A549 (cell line): ENCODE data around the gene SCNN1A. TPM values are rescaled to one million over a fixed set of nuclear protein-coding genes. Genes with fewer than 3 reads are reported as not detected.
A peak's percentile ranks its signal among the peaks of the same experiment; 100 is the strongest.

Experiments used
- ATAC-seq, 2 experiments: fragments of 200-7000 bp in 1 of 2; fragments of >200 bp in 1 of 2; cut with Nextera tagmentation in 1 of 2; cut with Tn5 transposase in 1 of 2; 3 replicates each; pipeline versions ENCODE4 v1.8.0 to v1.9.1; 2018 to 2020; ENCODE audit warnings: mild to moderate bottlenecking in 1 of 2, moderate library complexity in 1 of 2
- CTCF ChIA-PET: fragments of 300-600 bp; sonication (Branson Sonifier 250); formaldehyde crosslinking; extraction: SDS; loops from one replicate; lab custom pipeline; 2021; ENCODE audit warnings: antibody characterized with exemption, inconsistent platforms; lab: Yijun Ruan, JAX
- POLR2A ChIA-PET: fragments of 350-600 bp; formaldehyde crosslinking; extraction: SDS; loops from one replicate; lab custom pipeline; 2021; ENCODE audit warnings: antibody characterized with exemption, inconsistent platforms; lab: Yijun Ruan, JAX
- DNase-seq, 2 experiments: peaks; one replicate each; pipeline versions ENCODE4 v3.0.0 to v3.0.0-alpha.2; 2011 to 2016; ENCODE audit warnings: low read depth in 1 of 2, low spot score in 1 of 2
- FAIRE-seq: peaks from 2 replicates; lab custom pipeline; 2011; peaks lifted over from hg19 to GRCh38; lab: Jason Lieb, UNC
- H3K27ac ChIP-seq, 2 experiments: fragments of >200 bp; sonication (Bioruptor Twin); formaldehyde crosslinking; 3 replicates each; pipeline ENCODE4 v1.5.1; 2016 to 2017
- H3K4me1 ChIP-seq: fragments of >200 bp; sonication (Bioruptor Twin); formaldehyde crosslinking; 3 replicates; pipeline ENCODE4 v1.6.1; 2016
- H3K4me2 ChIP-seq: fragments of >200 bp; sonication (Bioruptor Twin); formaldehyde crosslinking; 3 replicates; pipeline ENCODE4 v1.6.1; 2016
- H3K4me3 ChIP-seq: fragments of >200 bp; sonication (Bioruptor Twin); formaldehyde crosslinking; 3 replicates; pipeline ENCODE4 v1.5.1; 2016
- H3K9me3 ChIP-seq: fragments of >200 bp; sonication (Bioruptor Twin); formaldehyde crosslinking; 3 replicates; pipeline ENCODE4 v1.6.1; 2016
- EHMT2 ChIP-seq: fragments of 200-600 bp; sonication (generic); IDR thresholded peaks from 2 replicates; pipeline ENCODE4 v1.6.1; 2016; ENCODE audit warnings: antibody characterized with exemption, low read depth, mild to moderate bottlenecking, moderate library complexity
- EP300 ChIP-seq, 2 experiments: fragments of >200 bp; sonication (Bioruptor Twin); formaldehyde crosslinking; IDR thresholded peaks; 2 replicates in 1 of 2; 3 replicates in 1 of 2; pipeline ENCODE4 v1.6.1; 2016 to 2017
- GATA3 ChIP-seq: IDR thresholded peaks from 2 replicates; pipeline ENCODE4 v1.6.1; 2012; ENCODE audit warnings: borderline replicate concordance
- HEYL ChIP-seq: fragments of 250-450 bp; sonication (Bioruptor Pico); IDR thresholded peaks from 2 replicates; pipeline ENCODE4 v1.8.0; 2021; ENCODE audit warnings: mild to moderate bottlenecking, moderate library complexity
- HOXB5 ChIP-seq: fragments of 250-450 bp; sonication (Bioruptor Pico); IDR thresholded peaks from 2 replicates; pipeline ENCODE4 v1.5.0; 2020; ENCODE audit warnings: mild to moderate bottlenecking, moderate library complexity
- KDM5A ChIP-seq: fragments of 200-600 bp; sonication (generic); IDR thresholded peaks from 2 replicates; pipeline ENCODE4 v1.6.1; 2016; ENCODE audit warnings: antibody characterized with exemption, mild to moderate bottlenecking
- MAFK ChIP-seq: fragments of 450-650 bp; IDR thresholded peaks from 2 replicates; pipeline ENCODE4 v1.6.1; 2014; ENCODE audit not compliant: partially characterized antibody
- MAZ ChIP-seq: fragments of 150-350 bp; IDR thresholded peaks from 2 replicates; pipeline ENCODE4 v1.6.1; 2014; ENCODE audit warnings: antibody characterized with exemption, low read depth, low read length, borderline replicate concordance
- NPAS2 ChIP-seq: fragments of 250-450 bp; sonication (Bioruptor Pico); IDR thresholded peaks from 2 replicates; pipeline ENCODE4 v1.8.0; 2022; ENCODE audit warnings: mild to moderate bottlenecking, moderate library complexity, borderline replicate concordance
- POLR2A ChIP-seq: IDR thresholded peaks from 2 replicates; pipeline ENCODE4 v1.6.1; 2012; ENCODE audit warnings: mild to moderate bottlenecking, low read length
- POLR2AphosphoS2 ChIP-seq: conservative IDR thresholded peaks from 2 replicates; pipeline ENCODE4 v1.6.1; 2012; ENCODE audit warnings: low read length, improper control_type of control experiment, inconsistent platforms
- RAD21 ChIP-seq, 2 experiments: fragments of >200 bp in 1 of 2; sonication (Bioruptor Twin) in 1 of 2; formaldehyde crosslinking in 1 of 2; IDR thresholded peaks in 1 of 2; conservative IDR thresholded peaks in 1 of 2; 2 replicates in 1 of 2; 3 replicates in 1 of 2; pipeline ENCODE4 v1.6.1; 2012 to 2018; ENCODE audit warnings: inconsistent platforms in 1 of 2
- RNF2 ChIP-seq: fragments of 200-600 bp; sonication (generic); IDR thresholded peaks from 2 replicates; pipeline ENCODE4 v1.6.1; 2016; ENCODE audit warnings: low read depth, mild to moderate bottlenecking, antibody characterized with exemption, moderate library complexity, borderline replicate concordance
- SREBF2 ChIP-seq: fragments of 450-650 bp; IDR thresholded peaks from 2 replicates; pipeline ENCODE4 v1.6.1; 2014; ENCODE audit warnings: mild to moderate bottlenecking, moderate library complexity
- TFCP2L1 ChIP-seq: fragments of 250-450 bp; sonication (Bioruptor Pico); IDR thresholded peaks from 2 replicates; pipeline ENCODE4 v1.5.0; 2021; ENCODE audit warnings: mild to moderate bottlenecking
- ZNF302 ChIP-seq: fragments of 250-450 bp; sonication (Bioruptor Pico); IDR thresholded peaks from 2 replicates; pipeline ENCODE4 v1.9.0; 2021; ENCODE audit warnings: inconsistent platforms, mild to moderate bottlenecking, moderate library complexity
- WGBS: methylation state at CpG from one replicate; pipeline ENCODE4 v1.1.6; 2017; ENCODE audit errors: missing lambda C conversion rate; 5-methylcytosine and 5-hydroxymethylcytosine counted together
- polyA plus RNA-seq, 4 experiments: library from polyadenylated mRNA; depleted of rRNA in 3 of 4; stranded (reverse); fragments of >200 nt; fragmentation: RNase III in 1 of 4; extraction: RNeasy Plus Mini Kit Qiagen cat#74134 plus additional on column Dnase treatment in 1 of 4; gene quantifications; 2 replicates in 3 of 4; 3 replicates in 1 of 4; pipeline ENCODE4 v1.2.3, GENCODE V29; 2011 to 2017
- TF ChIP-seq, protein P1 (sequence below): fragments of 200-600 bp; sonication (generic); IDR thresholded peaks from 2 replicates; pipeline ENCODE4 v1.6.1; 2016; ENCODE audit warnings: antibody characterized with exemption, mild to moderate bottlenecking, moderate library complexity
- TF ChIP-seq, protein P2 (sequence below): fragments of >200 bp; sonication (Bioruptor Twin); formaldehyde crosslinking; IDR thresholded peaks from 3 replicates; pipeline ENCODE4 v1.5.1; 2016
- TF ChIP-seq, protein P3 (sequence below): fragments of 250-450 bp; sonication (Bioruptor Pico); IDR thresholded peaks from 2 replicates; pipeline ENCODE4 v1.5.0; 2020; ENCODE audit warnings: low read depth, mild to moderate bottlenecking, moderate library complexity
- TF ChIP-seq, protein P4 (sequence below): IDR thresholded peaks from 2 replicates; pipeline ENCODE4 v1.6.1; 2012; ENCODE audit warnings: low read depth, borderline replicate concordance
- TF ChIP-seq, protein P5 (sequence below): fragments of >200 bp; sonication (Bioruptor Twin); formaldehyde crosslinking; IDR thresholded peaks from 2 replicates; pipeline ENCODE4 v1.6.1; 2016

SCNN1A gene
- polyA plus RNA-seq, 2 of the 4 experiments (the other 2 are of a cell fraction): 6.0 to 7.0 TPM

DNA sequence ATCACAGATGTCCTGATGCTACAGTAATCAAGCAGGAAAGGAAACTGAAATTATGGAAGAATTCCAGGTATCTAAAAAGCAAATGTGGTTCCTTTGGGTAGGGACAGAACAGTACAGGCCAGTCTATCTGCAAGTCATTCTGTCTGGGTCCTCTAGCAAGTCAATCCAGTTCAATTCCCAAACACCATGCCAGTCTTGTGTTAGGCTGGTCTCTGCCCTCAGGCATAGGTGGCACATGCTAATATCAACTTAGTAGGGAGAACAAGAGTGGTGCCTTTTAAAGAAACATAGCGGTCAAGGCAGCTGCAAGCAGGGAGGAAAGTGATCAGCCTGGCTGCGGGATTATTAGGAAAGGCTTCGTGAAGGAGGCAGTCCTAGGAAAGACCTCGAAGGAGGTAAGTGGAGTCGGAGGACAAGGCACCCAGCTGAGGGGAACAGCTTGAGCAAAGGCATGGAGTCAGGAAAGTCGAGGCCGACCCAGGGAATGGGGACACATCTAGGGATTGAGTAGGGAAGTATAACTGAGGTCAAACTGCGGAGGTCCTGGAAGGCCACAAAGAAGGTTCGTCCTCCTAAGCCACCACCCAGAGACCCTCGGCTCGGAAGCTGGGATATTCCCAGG, 68.7 kb downstream of the SCNN1A start:
- Histone ChIP-seq H3K27ac (no peak overlapping the region), H3K4me2 (no peak overlapping the region), H3K4me1 (no peaks in the 10 kb centered on the region), H3K9me3 (no peaks in the 10 kb centered on the region), H3K4me3 (no peak overlapping the region)
- ATAC-seq: no peak
- WGBS: 86% methylated on average over 11 of the region's 11 CpGs
- ChIA-PET CTCF (interaction anchor here (0.9 to 5.4 kb wide), 5 partner anchors 9 to 159 kb away, joined by 3 to 29 read pairs (median 7); no protein-coding TSS in a partner anchor), POLR2A (no interaction called here)
- no peak for DNase-seq
- no peak for FAIRE-seq
- TF ChIP-seq GATA3 (no peak), KDM5A (no peak), POLR2A (no peak), EP300 (IDR thresholded peaks at IDR 0.05) (no peak), TFCP2L1 (no peak)
- TF ChIP-seq, protein P1, sequence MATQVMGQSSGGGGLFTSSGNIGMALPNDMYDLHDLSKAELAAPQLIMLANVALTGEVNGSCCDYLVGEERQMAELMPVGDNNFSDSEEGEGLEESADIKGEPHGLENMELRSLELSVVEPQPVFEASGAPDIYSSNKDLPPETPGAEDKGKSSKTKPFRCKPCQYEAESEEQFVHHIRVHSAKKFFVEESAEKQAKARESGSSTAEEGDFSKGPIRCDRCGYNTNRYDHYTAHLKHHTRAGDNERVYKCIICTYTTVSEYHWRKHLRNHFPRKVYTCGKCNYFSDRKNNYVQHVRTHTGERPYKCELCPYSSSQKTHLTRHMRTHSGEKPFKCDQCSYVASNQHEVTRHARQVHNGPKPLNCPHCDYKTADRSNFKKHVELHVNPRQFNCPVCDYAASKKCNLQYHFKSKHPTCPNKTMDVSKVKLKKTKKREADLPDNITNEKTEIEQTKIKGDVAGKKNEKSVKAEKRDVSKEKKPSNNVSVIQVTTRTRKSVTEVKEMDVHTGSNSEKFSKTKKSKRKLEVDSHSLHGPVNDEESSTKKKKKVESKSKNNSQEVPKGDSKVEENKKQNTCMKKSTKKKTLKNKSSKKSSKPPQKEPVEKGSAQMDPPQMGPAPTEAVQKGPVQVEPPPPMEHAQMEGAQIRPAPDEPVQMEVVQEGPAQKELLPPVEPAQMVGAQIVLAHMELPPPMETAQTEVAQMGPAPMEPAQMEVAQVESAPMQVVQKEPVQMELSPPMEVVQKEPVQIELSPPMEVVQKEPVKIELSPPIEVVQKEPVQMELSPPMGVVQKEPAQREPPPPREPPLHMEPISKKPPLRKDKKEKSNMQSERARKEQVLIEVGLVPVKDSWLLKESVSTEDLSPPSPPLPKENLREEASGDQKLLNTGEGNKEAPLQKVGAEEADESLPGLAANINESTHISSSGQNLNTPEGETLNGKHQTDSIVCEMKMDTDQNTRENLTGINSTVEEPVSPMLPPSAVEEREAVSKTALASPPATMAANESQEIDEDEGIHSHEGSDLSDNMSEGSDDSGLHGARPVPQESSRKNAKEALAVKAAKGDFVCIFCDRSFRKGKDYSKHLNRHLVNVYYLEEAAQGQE: no peak
- TF ChIP-seq, protein P2, sequence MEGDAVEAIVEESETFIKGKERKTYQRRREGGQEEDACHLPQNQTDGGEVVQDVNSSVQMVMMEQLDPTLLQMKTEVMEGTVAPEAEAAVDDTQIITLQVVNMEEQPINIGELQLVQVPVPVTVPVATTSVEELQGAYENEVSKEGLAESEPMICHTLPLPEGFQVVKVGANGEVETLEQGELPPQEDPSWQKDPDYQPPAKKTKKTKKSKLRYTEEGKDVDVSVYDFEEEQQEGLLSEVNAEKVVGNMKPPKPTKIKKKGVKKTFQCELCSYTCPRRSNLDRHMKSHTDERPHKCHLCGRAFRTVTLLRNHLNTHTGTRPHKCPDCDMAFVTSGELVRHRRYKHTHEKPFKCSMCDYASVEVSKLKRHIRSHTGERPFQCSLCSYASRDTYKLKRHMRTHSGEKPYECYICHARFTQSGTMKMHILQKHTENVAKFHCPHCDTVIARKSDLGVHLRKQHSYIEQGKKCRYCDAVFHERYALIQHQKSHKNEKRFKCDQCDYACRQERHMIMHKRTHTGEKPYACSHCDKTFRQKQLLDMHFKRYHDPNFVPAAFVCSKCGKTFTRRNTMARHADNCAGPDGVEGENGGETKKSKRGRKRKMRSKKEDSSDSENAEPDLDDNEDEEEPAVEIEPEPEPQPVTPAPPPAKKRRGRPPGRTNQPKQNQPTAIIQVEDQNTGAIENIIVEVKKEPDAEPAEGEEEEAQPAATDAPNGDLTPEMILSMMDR: no peak

DNA sequence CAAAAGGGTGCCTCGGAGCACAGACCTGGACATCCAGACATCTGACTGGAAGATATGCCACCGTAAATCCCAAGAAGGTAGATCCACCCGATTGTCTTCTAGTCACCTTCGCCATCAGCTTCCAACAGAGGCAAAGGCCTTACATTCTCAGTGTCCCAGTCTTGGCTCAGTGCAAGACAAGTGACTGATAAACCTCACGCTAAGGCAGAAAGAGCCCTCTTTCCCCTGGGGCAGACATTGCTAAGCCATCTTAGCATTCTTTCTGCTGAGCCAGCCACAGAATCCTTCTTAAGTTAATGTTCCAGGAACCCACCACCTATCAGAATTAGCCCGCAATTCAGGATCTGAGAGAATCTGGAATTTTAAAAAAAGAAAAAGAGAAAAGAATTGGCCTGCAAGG, 69.2 kb downstream of the SCNN1A start:
- no peaks in the 10 kb centered on the region for H3K4me1 ChIP-seq
- no peak for ATAC-seq
- TF ChIP-seq POLR2AphosphoS2 (0 out of 2 replicates have a peak, but pooled peaks have one; percentile 10), RAD21 (conservative IDR thresholded peaks at IDR 0.05 in 1 of 2, IDR thresholded peaks at IDR 0.05 in 1 of 2) (no peak)
- CTCF ChIA-PET: interaction anchor here (0.6 to 5.4 kb wide), 5 partner anchors 17 to 160 kb away, joined by 3 to 29 read pairs (median 6); no protein-coding TSS in a partner anchor
- no peak for DNase-seq
- H3K27ac ChIP-seq: no peak overlapping the region
- no peaks in the 10 kb centered on the region for H3K9me3 ChIP-seq
- no peak overlapping the region for H3K4me2 ChIP-seq
- no peak overlapping the region for H3K4me3 ChIP-seq
- FAIRE-seq: peak; percentile 43
- WGBS: 64% methylated on average over 6 of the region's 6 CpGs
- POLR2A ChIA-PET: no interaction called here

DNA sequence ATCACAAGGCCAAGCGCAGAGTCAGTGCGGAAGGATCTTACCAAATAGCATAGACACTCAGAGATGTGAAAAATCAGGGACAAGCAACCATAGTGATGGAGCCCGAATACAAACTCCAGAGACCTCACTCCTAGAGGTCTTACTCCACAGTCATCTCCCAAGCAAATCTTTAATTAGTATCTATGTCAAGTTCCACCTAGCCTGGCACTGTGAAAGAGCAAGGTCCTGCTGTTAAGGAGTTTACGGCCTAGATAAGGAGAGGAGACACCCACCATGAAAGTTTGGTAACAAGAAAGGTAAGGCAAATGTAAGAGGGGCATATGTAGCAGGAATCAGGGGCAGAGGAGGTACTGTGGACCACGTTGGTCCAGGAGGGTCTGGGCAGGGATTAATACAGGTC, 72.3 kb downstream of the SCNN1A start:
- Histone ChIP-seq H3K27ac (no peak overlapping the region), H3K4me1 (no peaks in the 10 kb centered on the region), H3K4me2 (no peak overlapping the region), H3K4me3 (no peak overlapping the region), H3K9me3 (no peaks in the 10 kb centered on the region)
- ATAC-seq (no peak), FAIRE-seq (no peak), DNase-seq (no peak)
- TF ChIP-seq RAD21 (conservative IDR thresholded peaks at IDR 0.05 in 1 of 2, IDR thresholded peaks at IDR 0.05 in 1 of 2): no peak
- TF ChIP-seq ZNF302 (CRISPR knock-in tag): no peak
- TF ChIP-seq HEYL (CRISPR knock-in tag): no peak
- TF ChIP-seq MAFK: no peak
- TF ChIP-seq SREBF2: no peak
- TF ChIP-seq, protein P3, sequence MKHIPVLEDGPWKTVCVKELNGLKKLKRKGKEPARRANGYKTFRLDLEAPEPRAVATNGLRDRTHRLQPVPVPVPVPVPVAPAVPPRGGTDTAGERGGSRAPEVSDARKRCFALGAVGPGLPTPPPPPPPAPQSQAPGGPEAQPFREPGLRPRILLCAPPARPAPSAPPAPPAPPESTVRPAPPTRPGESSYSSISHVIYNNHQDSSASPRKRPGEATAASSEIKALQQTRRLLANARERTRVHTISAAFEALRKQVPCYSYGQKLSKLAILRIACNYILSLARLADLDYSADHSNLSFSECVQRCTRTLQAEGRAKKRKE: no peak
- no peak for TF ChIP-seq EP300 (IDR thresholded peaks at IDR 0.05)
- TF ChIP-seq, protein P4, sequence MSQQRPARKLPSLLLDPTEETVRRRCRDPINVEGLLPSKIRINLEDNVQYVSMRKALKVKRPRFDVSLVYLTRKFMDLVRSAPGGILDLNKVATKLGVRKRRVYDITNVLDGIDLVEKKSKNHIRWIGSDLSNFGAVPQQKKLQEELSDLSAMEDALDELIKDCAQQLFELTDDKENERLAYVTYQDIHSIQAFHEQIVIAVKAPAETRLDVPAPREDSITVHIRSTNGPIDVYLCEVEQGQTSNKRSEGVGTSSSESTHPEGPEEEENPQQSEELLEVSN: no peak
- TF ChIP-seq HOXB5 (CRISPR knock-in tag): no peak
- no peak for TF ChIP-seq RNF2
- TF ChIP-seq, protein P5, sequence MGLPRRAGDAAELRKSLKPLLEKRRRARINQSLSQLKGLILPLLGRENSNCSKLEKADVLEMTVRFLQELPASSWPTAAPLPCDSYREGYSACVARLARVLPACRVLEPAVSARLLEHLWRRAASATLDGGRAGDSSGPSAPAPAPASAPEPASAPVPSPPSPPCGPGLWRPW: no peak
- no peak for TF ChIP-seq NPAS2 (CRISPR knock-in tag)
- no peak for TF ChIP-seq MAZ
- no peak for TF ChIP-seq EHMT2
- CTCF ChIA-PET: interaction anchor here (0.7 to 1.5 kb wide), 3 partner anchors 20 to 162 kb away, joined by 3 to 5 read pairs (median 5); no protein-coding TSS in a partner anchor
- POLR2A ChIA-PET: interaction anchor here (1.3 kb wide), 1 partner anchor 168 kb away, joined by 4 read pairs; the partner anchor contains the start of gene VAMP1
- 78% methylated on average over 5 of the region's 5 CpGs for WGBS
